Cardiac septum (tissue), 1 donor: ENCODE data around the gene DFFB. TPM values are rescaled to one million over a fixed set of nuclear protein-coding genes. Genes with fewer than 3 reads are reported as not detected.

Source experiments
- total RNA-seq: library from RNA; stranded (reverse); fragmentation: NEBNext Ultra II Directional; extraction: Animal tissue kit (Norgen Biotek cat#: 25700); gene quantifications from one replicate; pipeline ENCODE4 v1.2.1, GENCODE V29; 2021
- donor health status: DM: no; HTN: no; CAD: no.

Gene DFFB
- total RNA-seq, 1 donor from 2014 or later: 2.9 TPM

Other genes with a start within 250 kb of the DFFB start
- gene MEGF6, start 246.0 kb upstream of the DFFB start, total RNA-seq: 9.3 TPM
- gene TPRG1L, start 232.5 kb upstream of the DFFB start, total RNA-seq: 44.3 TPM
- gene WRAP73, start 207.4 kb upstream of the DFFB start, total RNA-seq: 14.3 TPM
- 0.30 TPM for gene TP73, start 205.0 kb upstream of the DFFB start, total RNA-seq
- gene CCDC27, start 105.0 kb upstream of the DFFB start, total RNA-seq: not detected
- gene SMIM1, start 84.7 kb upstream of the DFFB start, total RNA-seq: 8.0 TPM
- gene LRRC47, start 61.0 kb upstream of the DFFB start, total RNA-seq: 63.1 TPM
- gene CEP104, start 265 bp upstream of the DFFB start, total RNA-seq: 32.0 TPM
- 11.5 TPM for gene C1orf174, start 42.8 kb downstream of the DFFB start, total RNA-seq